ENCODE data around the gene PPP1R14C. TPM values are rescaled to one million over a fixed set of nuclear protein-coding genes. Genes with fewer than 3 reads are reported as not detected.

The PPP1R14C gene
- total RNA-seq, 6 donors from 2014 or later, result 12.0 to 34.5 (median 16.8) TPM

- Histone ChIP-seq H3K4me3 (no peak overlapping the region), H3K27ac (no peak overlapping the region), H3K9me3 (no peaks in the 10 kb centered on the region), H3K4me1 (no peaks in the 10 kb centered on the region), H3K27me3 (no peaks in the 10 kb centered on the region), H3K36me3 (no peaks in the 10 kb centered on the region)
- WGBS, 2 donors, result 96 to 100% methylated on average over 2 of the region's 2 CpGs
- DNase-seq (no peak), ATAC-seq (ENCODE audit: low FRiP score in 2 of 2) (no peak)
- TF ChIP-seq EP300 (IDR thresholded peaks at IDR 0.05), result no peak
- TF ChIP-seq POLR2A (IDR thresholded peaks at IDR 0.05), result no peak
- TF ChIP-seq, protein P1, sequence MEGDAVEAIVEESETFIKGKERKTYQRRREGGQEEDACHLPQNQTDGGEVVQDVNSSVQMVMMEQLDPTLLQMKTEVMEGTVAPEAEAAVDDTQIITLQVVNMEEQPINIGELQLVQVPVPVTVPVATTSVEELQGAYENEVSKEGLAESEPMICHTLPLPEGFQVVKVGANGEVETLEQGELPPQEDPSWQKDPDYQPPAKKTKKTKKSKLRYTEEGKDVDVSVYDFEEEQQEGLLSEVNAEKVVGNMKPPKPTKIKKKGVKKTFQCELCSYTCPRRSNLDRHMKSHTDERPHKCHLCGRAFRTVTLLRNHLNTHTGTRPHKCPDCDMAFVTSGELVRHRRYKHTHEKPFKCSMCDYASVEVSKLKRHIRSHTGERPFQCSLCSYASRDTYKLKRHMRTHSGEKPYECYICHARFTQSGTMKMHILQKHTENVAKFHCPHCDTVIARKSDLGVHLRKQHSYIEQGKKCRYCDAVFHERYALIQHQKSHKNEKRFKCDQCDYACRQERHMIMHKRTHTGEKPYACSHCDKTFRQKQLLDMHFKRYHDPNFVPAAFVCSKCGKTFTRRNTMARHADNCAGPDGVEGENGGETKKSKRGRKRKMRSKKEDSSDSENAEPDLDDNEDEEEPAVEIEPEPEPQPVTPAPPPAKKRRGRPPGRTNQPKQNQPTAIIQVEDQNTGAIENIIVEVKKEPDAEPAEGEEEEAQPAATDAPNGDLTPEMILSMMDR (IDR thresholded peaks at IDR 0.05), result no peak
- TF ChIP-seq POLR2AphosphoS5 (IDR thresholded peaks at IDR 0.05), result no peak
These were observed 143.6 kb downstream of the PPP1R14C start for GRCh38 chr6:150286460-150286859.

DNA sequence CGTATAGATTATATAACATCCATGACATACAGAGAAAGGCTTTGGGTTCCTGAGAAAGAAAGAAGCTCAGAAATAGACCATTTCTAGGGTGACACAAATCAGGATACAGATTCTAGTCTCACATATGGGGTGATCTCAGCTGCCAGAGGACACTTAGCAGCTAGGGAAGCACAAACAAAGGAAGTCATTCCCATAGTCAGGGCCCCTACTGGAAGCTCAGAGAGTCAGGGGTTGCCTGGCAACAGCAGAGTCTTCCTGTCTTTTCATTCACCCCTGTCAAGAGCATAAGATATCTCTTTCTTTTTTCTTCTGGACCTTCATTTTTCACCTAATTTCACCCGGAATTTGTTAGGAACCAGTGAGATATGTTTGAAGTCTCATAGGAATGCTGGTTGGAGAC, 144.1 kb downstream of the PPP1R14C start:
- Histone ChIP-seq H3K36me3 (no peaks in the 10 kb centered on the region), H3K27me3 (no peaks in the 10 kb centered on the region), H3K4me1 (no peaks in the 10 kb centered on the region), H3K9me3 (no peaks in the 10 kb centered on the region), H3K27ac (no peak overlapping the region), H3K4me3 (no peak overlapping the region)
- DNase-seq (no peak), ATAC-seq (ENCODE audit: low FRiP score in 2 of 2) (no peak)
- TF ChIP-seq POLR2A (IDR thresholded peaks at IDR 0.05), result no peak
- TF ChIP-seq EP300 (IDR thresholded peaks at IDR 0.05), result no peak
- TF ChIP-seq, protein P1 (IDR thresholded peaks at IDR 0.05), result no peak
- no peak for TF ChIP-seq POLR2AphosphoS5 (IDR thresholded peaks at IDR 0.05)
- 77 to 82% methylated on average over 2 of the region's 2 CpGs for WGBS, 2 donors

DNA sequence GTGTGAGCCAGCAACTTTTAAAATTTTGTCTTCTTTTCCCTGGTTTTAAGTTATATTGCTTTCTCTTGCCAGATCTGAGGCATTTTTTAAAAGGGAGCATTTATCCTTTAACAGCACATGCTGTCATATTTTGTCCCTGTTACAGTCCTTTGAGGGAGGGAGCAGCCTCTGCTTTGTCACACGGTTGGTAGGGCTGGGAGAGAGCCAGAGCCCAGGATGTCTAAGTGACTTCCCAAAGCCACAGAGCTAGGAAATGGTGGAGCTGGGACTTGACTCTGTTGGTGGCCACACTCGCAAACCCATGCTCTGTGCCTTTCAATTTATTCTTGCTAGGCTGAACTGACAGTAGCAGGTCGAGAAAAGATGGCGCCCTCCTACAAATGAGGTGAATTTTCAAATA, 145.6 kb downstream of the PPP1R14C start:
- Histone ChIP-seq H3K36me3 (no peaks in the 10 kb centered on the region), H3K27me3 (no peaks in the 10 kb centered on the region), H3K4me1 (no peaks in the 10 kb centered on the region), H3K27ac (no peak overlapping the region), H3K9me3 (no peaks in the 10 kb centered on the region), H3K4me3 (no peak overlapping the region)
- no peak for TF ChIP-seq POLR2A (IDR thresholded peaks at IDR 0.05)
- TF ChIP-seq, protein P1 (IDR thresholded peaks at IDR 0.05), result no peak
- no peak for TF ChIP-seq EP300 (IDR thresholded peaks at IDR 0.05)
- no peak for TF ChIP-seq POLR2AphosphoS5 (IDR thresholded peaks at IDR 0.05)
- DNase-seq (no peak), ATAC-seq (ENCODE audit: low FRiP score in 2 of 2) (no peak)
- WGBS, 2 donors, result 81 to 86% methylated on average over 4 of the region's 4 CpGs

DNA sequence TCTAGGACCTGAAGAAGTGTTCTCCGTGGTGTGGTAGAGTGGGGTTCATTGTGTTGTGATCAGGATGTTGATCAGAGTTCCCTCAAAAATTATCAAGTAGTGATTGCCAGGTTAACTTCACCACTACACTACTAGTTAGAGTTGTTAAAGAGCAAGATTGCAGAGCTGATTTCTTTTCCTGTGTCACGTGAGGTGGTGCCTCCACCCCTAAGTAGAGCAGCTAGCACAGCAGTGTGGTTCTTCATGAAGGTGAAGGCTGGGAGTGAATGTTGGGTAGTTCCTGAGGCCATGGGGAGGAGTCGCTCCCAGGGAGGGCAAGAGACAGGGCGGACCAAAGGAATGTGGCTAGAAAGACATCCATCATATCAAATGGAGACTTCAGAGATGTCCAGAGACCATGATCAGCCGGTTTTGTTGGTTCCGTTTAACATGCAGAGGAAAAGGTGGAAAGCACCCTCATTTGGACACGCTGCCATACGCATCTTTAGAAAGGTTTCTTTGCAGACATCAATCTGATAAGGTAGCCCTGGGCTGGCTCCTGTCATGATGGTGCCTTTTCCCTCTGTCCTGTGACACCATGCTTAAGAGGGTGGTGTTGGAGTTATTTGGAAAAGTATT, 146.7 kb downstream of the PPP1R14C start:
- no peaks in the 10 kb centered on the region for H3K36me3 ChIP-seq
- 84 to 86% methylated on average over 8 of the region's 8 CpGs for whole genome bisulfite sequencing, 2 donors
- no peak for TF ChIP-seq EP300 (IDR thresholded peaks at IDR 0.05)
- TF ChIP-seq POLR2A (IDR thresholded peaks at IDR 0.05), result no peak
- no peak for TF ChIP-seq POLR2AphosphoS5 (IDR thresholded peaks at IDR 0.05)
- TF ChIP-seq, protein P1 (IDR thresholded peaks at IDR 0.05), result no peak
- no peak overlapping the region for H3K27ac ChIP-seq
- no peaks in the 10 kb centered on the region for H3K4me1 ChIP-seq
- no peaks in the 10 kb centered on the region for H3K27me3 ChIP-seq
- no peak overlapping the region for H3K4me3 ChIP-seq
- no peaks in the 10 kb centered on the region for H3K9me3 ChIP-seq
- DNase-seq (no peak), ATAC-seq (ENCODE audit: low FRiP score in 2 of 2) (no peak)

DNA sequence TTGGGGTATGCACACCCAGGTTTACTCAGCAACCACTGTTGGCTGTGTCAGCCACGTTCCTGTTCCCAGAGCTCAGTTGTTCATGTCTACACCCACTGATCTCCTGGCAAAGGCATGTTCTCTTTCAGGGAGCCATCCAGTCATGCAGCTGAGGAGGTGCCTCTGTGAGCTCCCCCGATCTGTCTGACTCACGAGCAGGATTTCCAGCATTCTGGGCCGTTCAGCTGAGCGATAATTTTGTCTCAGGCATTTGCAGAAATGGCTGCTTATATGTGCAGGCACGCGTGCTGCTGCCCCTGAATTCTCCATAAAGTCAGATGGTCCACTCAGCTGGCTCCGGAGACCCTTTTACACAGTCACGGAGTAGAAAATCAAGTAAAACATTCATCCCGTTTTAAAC, 147.6 kb downstream of the PPP1R14C start:
- Histone ChIP-seq H3K27me3 (no peaks in the 10 kb centered on the region), H3K9me3 (no peaks in the 10 kb centered on the region), H3K36me3 (no peaks in the 10 kb centered on the region), H3K4me3 (no peak overlapping the region), H3K4me1 (no peaks in the 10 kb centered on the region), H3K27ac (no peak overlapping the region)
- no peak for DNase-seq
- WGBS, 2 donors, result 81% methylated on average over 10 of the region's 10 CpGs
- no peak for TF ChIP-seq POLR2A (IDR thresholded peaks at IDR 0.05)
- no peak for TF ChIP-seq POLR2AphosphoS5 (IDR thresholded peaks at IDR 0.05)
- ATAC-seq (ENCODE audit: low FRiP score in 2 of 2), result peak in 1 of 2 donors; percentile 47
